HG02973 (cell line): Measurements from ENCODE around the gene SPRR4.

Experiments used
- ATAC-seq: cut with Tn5 transposase; IDR thresholded peaks from one replicate; pipeline ENCODE4 v1.9.1; 2021; ENCODE audit warnings: moderate library complexity; ENCODE audit not compliant: unreplicated experiment

SPRR4 gene

GRCh38 chr1:152964536-152964935 lies 5.9 kb upstream of the SPRR4 start:
- no peak for ATAC-seq

- no peak for ATAC-seq
These were observed 4.6 kb upstream of the SPRR4 start for GRCh38 chr1:152965853-152966252.

GRCh38 chr1:152967201-152967600 lies 3.2 kb upstream of the SPRR4 start:
- ATAC-seq = no peak

GRCh38 chr1:152968248-152968647 lies 2.2 kb upstream of the SPRR4 start:
- peak; percentile 87 for ATAC-seq

- ATAC-seq = no peak
These were observed 1.4 kb upstream of the SPRR4 start for GRCh38 chr1:152969036-152969435.

- no peak for ATAC-seq
These were observed 1.9 kb downstream of the SPRR4 start for GRCh38 chr1:152972196-152972886.

GRCh38 chr1:152976688-152977087 lies 6.2 kb downstream of the SPRR4 start:
- no peak for ATAC-seq

GRCh38 chr1:152977614-152978013 lies 7.2 kb downstream of the SPRR4 start:
- no peak for ATAC-seq

- ATAC-seq = no peak
These were observed 10.2 kb downstream of the SPRR4 start for GRCh38 chr1:152980676-152981075.

- no peak for ATAC-seq
These were observed 10.9 kb downstream of the SPRR4 start for GRCh38 chr1:152981146-152981871.

GRCh38 chr1:152982076-152982475 lies 11.6 kb downstream of the SPRR4 start:
- no peak for ATAC-seq

GRCh38 chr1:152983234-152983633 lies 12.8 kb downstream of the SPRR4 start:
- ATAC-seq = no peak

GRCh38 chr1:152983743-152984142 lies 13.3 kb downstream of the SPRR4 start, which contains the start of gene SPRR1A:
TSS of gene SPRR1A (plus strand) at chr1:152984081. CDS start at chr1:152985231, 1,150 bp downstream.
- no peak for ATAC-seq

GRCh38 chr1:152986578-152986977 lies 16.1 kb downstream of the SPRR4 start:
- ATAC-seq = no peak

- ATAC-seq = no peak
These were observed 22.7 kb downstream of the SPRR4 start for GRCh38 chr1:152993186-152993585.

GRCh38 chr1:152995842-152996241 lies 25.4 kb downstream of the SPRR4 start:
- no peak for ATAC-seq

- ATAC-seq = no peak
These were observed 26.4 kb downstream of the SPRR4 start for GRCh38 chr1:152996633-152997400.

- no peak for ATAC-seq
These were observed 27.5 kb downstream of the SPRR4 start for GRCh38 chr1:152997901-152998300.

- ATAC-seq = no peak
These were observed 28.0 kb downstream of the SPRR4 start for GRCh38 chr1:152998476-152998875.

GRCh38 chr1:152999818-153000217 lies 29.4 kb downstream of the SPRR4 start:
- ATAC-seq = no peak

- no peak for ATAC-seq
These were observed 29.8 kb downstream of the SPRR4 start for GRCh38 chr1:153000294-153000693.

- no peak for ATAC-seq
These were observed 30.9 kb downstream of the SPRR4 start, which contains the start of gene SPRR3 for GRCh38 chr1:153001382-153001781. TSS of gene SPRR3 (plus strand) at chr1:153001749. CDS start at chr1:153003021, 1,272 bp downstream.
